Muscle of back (tissue), 11 donors: ENCODE results near the gene KDM5B. TPM values are rescaled to one million over a fixed set of nuclear protein-coding genes. Genes with fewer than 3 reads are reported as not detected.
"Not testable (repeated sequence)": the region's sequence is repeated elsewhere in the genome, so short reads cannot be mapped to it uniquely, and the experiment has no call there.

Experiments used
- DNase-seq, 3 donors: peaks; one replicate each; pipeline versions ENCODE4 v3.0.0 to v3.0.0-alpha.2; 2013
- polyA plus RNA-seq, 10 donors: library from polyadenylated mRNA; unstranded; fragments of 120-200 nt; gene quantifications; one replicate each; pipeline ENCODE4 v1.2.1, GENCODE V29; 2013; ENCODE audit not compliant: insufficient read length in 10 of 10

Gene KDM5B
- polyA plus RNA-seq, 10 donors = 41.8 to 55.4 (median 45.2) TPM

- DNase-seq = no peak
Measured at GRCh38 chr1:202796670-202797069, 11.6 kb downstream of the KDM5B start.

GRCh38 chr1:202794931-202795330 is 13.3 kb downstream of the KDM5B start:
- DNase-seq = not testable (repeated sequence)

GRCh38 chr1:202794051-202794740 is 14.0 kb downstream of the KDM5B start:
- DNase-seq = no peak

- no peak for DNase-seq
Measured at GRCh38 chr1:202791077-202791747, 17.0 kb downstream of the KDM5B start.

GRCh38 chr1:202788800-202789199 is 19.4 kb downstream of the KDM5B start:
- DNase-seq = no peak

- DNase-seq = no peak
Measured at GRCh38 chr1:202786804-202787203, 21.4 kb downstream of the KDM5B start.

GRCh38 chr1:202781180-202781579 is 27.0 kb downstream of the KDM5B start:
- no peak for DNase-seq

- no peak for DNase-seq
Measured at GRCh38 chr1:202770135-202770534, 38.1 kb downstream of the KDM5B start.

- DNase-seq = peak in 1 of 3 donors; percentile 28
Measured at GRCh38 chr1:202765721-202766120, 42.5 kb downstream of the KDM5B start.

GRCh38 chr1:202762019-202762418 is 46.2 kb downstream of the KDM5B start:
- no peak for DNase-seq

GRCh38 chr1:202760589-202760988 is 47.6 kb downstream of the KDM5B start:
- no peak for DNase-seq

- DNase-seq = peak in 1 of 3 donors; percentile 3
Measured at GRCh38 chr1:202756391-202756790, 51.8 kb downstream of the KDM5B start.

- no peak for DNase-seq
Measured at GRCh38 chr1:202754293-202754692, 53.9 kb downstream of the KDM5B start.

- no peak for DNase-seq
Measured at GRCh38 chr1:202752774-202753173, 55.4 kb downstream of the KDM5B start.

GRCh38 chr1:202750761-202751160 is 57.5 kb downstream of the KDM5B start:
- DNase-seq = no peak

GRCh38 chr1:202750024-202750423 is 58.2 kb downstream of the KDM5B start:
- no peak for DNase-seq

GRCh38 chr1:202745323-202745888 is 62.8 kb downstream of the KDM5B start:
- no peak for DNase-seq

- not testable (repeated sequence) for DNase-seq
Measured at GRCh38 chr1:202744770-202745169, 63.5 kb downstream of the KDM5B start.

- no peak for DNase-seq
Measured at GRCh38 chr1:202742496-202742895, 65.7 kb downstream of the KDM5B start.

GRCh38 chr1:202733251-202733650 is 75.0 kb downstream of the KDM5B start:
- no peak for DNase-seq

- no peak for DNase-seq
Measured at GRCh38 chr1:202728951-202729350, 79.3 kb downstream of the KDM5B start.

- DNase-seq = no peak
Measured at GRCh38 chr1:202725526-202725925, 82.7 kb downstream of the KDM5B start.

GRCh38 chr1:202723708-202724107 is 84.5 kb downstream of the KDM5B start:
- DNase-seq = no peak
